Measurements from ENCODE around the gene GPX2.

GRCh38 chr14:64990296-64990695, 47.8 kb upstream of the GPX2 start:
- no peak for TF ChIP-seq CTCF (IDR thresholded peaks at IDR 0.05)
- TF ChIP-seq POLR2AphosphoS5 (IDR thresholded peaks at IDR 0.05) = no peak
- no peak for TF ChIP-seq POLR2A (IDR thresholded peaks at IDR 0.05)
